Right atrium auricular region (tissue), 2 donors: Measurements from ENCODE around the gene CA5A. TPM values are rescaled to one million over a fixed set of nuclear protein-coding genes. Genes with fewer than 3 reads are reported as not detected.
A peak's percentile ranks its signal among the peaks of the same experiment; 100 is the strongest.

Experiments
- DNase-seq: peaks from one replicate; pipeline ENCODE4 v3.0.0-alpha.2; 2019; ENCODE audit warnings: low spot score
- H3K27ac ChIP-seq, 2 donors: fragments of 200-600 bp; sonication (generic); 1 replicate in 1 of 2; 2 replicates in 1 of 2; pipeline ENCODE4 v1.5.1; 2016 to 2019
- H3K27me3 ChIP-seq, 2 donors: fragments of 200-600 bp; sonication (generic); one replicate each; pipeline versions ENCODE4 v1.5.1 to v1.6.0; 2017 to 2019
- H3K36me3 ChIP-seq: fragments of 200-600 bp; sonication (generic); one replicate; pipeline ENCODE4 v1.5.1; 2016
- H3K4me1 ChIP-seq, 2 donors: fragments of 200-600 bp; sonication (generic); one replicate each; pipeline versions ENCODE4 v1.5.1 to v1.6.0; 2017 to 2019
- H3K4me3 ChIP-seq, 2 donors: fragments of 200-600 bp; sonication (generic); 1 replicate in 1 of 2; 2 replicates in 1 of 2; pipeline ENCODE4 v1.5.1; 2017 to 2019; ENCODE audit warnings: mild to moderate bottlenecking in 1 of 2, moderate library complexity in 1 of 2
- H3K9me3 ChIP-seq, 2 donors: fragments of 200-600 bp; sonication (generic); one replicate each; pipeline ENCODE4 v1.5.1; 2019
- total RNA-seq, 2 donors: library from RNA; depleted of rRNA; stranded (reverse); fragments of >200 nt; gene quantifications; one replicate each; pipeline ENCODE4 v1.1.0, GENCODE V29; 2016
- TF ChIP-seq, protein P1 (sequence below), 2 donors: fragments of 200-600 bp; sonication (generic); IDR thresholded peaks; one replicate each; pipeline ENCODE4 v1.5.1; 2019; ENCODE audit warnings: antibody characterized with exemption in 2 of 2

The CA5A gene
- total RNA-seq, 2 donors from 2014 or later: not detected

DNA sequence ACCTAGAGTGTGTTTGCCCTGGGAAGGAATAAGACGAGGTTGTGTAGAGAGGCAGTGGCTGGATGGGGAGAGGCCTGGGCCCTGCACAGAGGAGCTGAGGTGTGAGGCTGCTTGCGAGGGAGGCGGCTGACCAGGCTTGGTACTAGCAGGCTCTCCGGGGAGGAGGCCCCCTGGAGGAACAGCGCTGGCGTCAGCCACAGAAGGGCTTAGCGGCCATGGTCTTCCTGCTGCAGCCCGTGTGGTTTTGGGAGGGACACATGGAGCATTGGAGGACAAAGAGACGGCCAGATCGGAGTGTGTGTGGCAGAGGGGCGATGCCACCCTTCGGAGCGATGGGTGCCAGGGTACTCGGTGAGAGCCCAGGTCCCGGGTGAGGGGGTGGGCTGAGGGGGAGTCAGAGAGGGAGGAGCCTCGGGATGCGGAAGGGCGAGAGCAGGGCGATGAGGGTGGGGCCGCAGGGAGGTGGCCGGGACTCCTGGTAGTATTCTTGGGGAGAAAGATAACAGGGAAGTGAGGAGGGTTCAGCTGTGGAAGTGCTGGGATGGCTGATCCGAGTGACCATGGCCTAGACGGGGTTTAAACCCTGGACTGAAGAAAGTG, 23.2 kb upstream of the CA5A start:
- DNase-seq: no peak
- H3K4me3 ChIP-seq: no peak overlapping the region
- no peaks in the 10 kb centered on the region for H3K27me3 ChIP-seq
- TF ChIP-seq, protein P1, sequence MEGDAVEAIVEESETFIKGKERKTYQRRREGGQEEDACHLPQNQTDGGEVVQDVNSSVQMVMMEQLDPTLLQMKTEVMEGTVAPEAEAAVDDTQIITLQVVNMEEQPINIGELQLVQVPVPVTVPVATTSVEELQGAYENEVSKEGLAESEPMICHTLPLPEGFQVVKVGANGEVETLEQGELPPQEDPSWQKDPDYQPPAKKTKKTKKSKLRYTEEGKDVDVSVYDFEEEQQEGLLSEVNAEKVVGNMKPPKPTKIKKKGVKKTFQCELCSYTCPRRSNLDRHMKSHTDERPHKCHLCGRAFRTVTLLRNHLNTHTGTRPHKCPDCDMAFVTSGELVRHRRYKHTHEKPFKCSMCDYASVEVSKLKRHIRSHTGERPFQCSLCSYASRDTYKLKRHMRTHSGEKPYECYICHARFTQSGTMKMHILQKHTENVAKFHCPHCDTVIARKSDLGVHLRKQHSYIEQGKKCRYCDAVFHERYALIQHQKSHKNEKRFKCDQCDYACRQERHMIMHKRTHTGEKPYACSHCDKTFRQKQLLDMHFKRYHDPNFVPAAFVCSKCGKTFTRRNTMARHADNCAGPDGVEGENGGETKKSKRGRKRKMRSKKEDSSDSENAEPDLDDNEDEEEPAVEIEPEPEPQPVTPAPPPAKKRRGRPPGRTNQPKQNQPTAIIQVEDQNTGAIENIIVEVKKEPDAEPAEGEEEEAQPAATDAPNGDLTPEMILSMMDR (IDR thresholded peaks at IDR 0.05): no peak
- H3K36me3 ChIP-seq: no peaks in the 10 kb centered on the region
- no peak overlapping the region for H3K27ac ChIP-seq
- H3K4me1 ChIP-seq: peaks cover 0 to 48% of the 10 kb centered on the region in 2 donors
- H3K9me3 ChIP-seq: no peaks in the 10 kb centered on the region

DNA sequence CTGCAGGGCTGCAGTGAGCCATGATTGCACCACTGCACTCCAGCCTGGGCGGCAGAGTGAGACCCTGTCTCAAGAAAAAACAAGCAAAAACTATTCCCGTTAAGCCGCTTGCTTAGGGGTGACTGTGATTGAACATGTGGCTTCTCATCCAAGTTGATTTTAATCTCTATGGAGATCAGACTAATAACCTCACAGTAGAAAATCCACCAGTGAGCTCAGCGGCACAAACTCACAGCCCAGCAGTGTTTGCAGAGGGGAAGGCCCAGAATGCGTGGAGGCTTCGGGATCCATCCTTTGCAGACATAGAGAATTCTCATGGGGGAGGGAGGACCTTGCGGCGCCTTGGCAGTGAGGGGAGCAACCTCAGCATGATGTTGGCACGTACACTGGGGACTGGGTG, 22.3 kb upstream of the CA5A start:
- Histone ChIP-seq H3K4me3 (no peak overlapping the region), H3K27me3 (no peaks in the 10 kb centered on the region), H3K27ac (no peak overlapping the region), H3K36me3 (no peaks in the 10 kb centered on the region), H3K9me3 (no peaks in the 10 kb centered on the region), H3K4me1 (peaks cover 0 to 48% of the 10 kb centered on the region in 2 donors)
- no peak for DNase-seq
- TF ChIP-seq, protein P1 (IDR thresholded peaks at IDR 0.05): no peak

DNA sequence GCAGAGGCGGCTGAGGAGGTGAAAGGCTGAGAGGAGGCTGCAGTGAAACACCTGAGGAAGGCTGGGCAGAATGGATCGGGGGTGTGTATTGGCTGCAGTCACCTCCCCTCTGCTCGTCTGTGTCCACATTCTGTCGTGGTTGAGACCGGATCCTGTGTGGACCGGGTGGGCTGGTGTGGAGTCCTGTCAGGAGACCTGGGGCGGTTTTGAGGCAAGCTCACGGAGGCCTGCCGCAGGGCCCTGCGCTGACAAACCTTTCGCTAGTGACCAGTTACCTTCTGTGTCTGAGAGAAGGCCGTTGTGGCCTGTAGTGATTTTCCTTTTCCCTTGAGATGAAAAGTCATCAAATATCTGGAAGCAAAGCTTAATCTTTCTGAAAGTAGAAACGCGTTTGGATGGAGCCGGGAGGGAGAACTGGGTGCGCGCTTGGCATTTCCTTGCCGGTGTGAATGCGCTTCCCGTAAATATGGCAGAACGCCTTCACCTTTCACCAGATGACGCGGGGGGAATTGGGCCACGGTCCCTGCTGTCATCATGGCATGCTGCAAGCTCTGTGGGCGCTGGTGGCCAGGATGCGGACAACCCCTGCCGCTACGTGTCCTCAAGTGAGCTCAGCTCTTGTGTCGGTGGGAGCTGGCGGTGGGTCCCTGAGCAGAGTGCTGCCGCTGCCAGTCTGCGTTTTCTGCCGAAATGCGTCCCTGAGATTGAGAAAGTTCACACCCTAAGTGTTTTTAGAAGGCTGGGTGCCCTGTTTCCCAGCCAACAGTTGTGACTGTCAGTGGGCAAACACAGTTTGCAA, 21.2 kb upstream of the CA5A start:
- Histone ChIP-seq H3K9me3 (no peaks in the 10 kb centered on the region), H3K27me3 (no peaks in the 10 kb centered on the region), H3K4me1 (peaks cover 0 to 53% of the 10 kb centered on the region in 2 donors), H3K27ac (peak overlapping the region in 1 of 2 donors; percentile 95), H3K36me3 (no peaks in the 10 kb centered on the region), H3K4me3 (no peak overlapping the region)
- TF ChIP-seq, protein P1 (IDR thresholded peaks at IDR 0.05): no peak
- DNase-seq: no peak

DNA sequence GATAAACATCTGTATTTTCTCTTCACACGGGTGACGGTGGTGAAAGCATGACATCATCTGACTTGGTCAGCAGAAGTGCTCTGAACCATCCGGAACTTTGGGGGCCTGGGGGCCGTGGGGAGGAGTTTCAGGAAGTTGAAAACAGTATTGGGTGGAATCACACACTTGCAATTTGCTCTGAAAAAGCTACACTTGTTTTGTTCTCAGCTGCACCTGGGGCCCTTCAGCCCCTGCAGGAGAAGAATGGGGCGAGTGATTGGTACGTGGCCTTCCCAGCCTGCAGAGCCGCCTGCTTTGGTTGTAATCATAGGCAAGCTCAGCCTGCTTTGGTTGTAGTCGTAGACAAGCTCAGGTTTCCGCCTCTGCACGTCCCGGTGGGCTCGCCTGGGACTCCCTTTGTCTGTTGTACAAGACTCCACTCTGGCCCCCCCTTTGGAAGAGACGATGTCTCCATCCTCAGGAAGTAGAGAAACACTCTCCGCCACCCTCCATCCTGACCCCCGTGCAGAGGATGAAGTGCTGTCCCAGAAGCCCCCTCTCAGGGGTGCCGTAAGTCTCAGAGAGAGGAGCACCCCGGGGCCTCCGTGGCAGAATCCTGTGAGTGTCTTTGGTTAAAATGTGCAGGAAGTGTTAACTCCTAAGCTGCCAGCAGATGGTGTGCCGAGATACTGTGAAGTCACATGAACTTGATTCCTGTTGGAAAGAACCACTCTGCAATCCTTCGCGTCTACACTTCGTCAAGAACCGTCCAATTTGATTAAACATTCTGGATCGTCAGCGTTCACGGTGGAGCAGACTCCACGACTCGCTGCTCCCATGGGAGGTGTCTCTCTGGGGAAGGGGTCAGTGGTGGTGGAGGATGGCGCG, 20.3 kb upstream of the CA5A start:
- Histone ChIP-seq H3K4me3 (peak overlapping the region in 1 of 2 donors; percentile 16), H3K9me3 (no peaks in the 10 kb centered on the region), H3K4me1 (peaks cover 0 to 59% of the 10 kb centered on the region in 2 donors), H3K27ac (peak overlapping the region; percentile 16 to 95), H3K27me3 (no peaks in the 10 kb centered on the region), H3K36me3 (no peaks in the 10 kb centered on the region)
- peak; percentile 75 for DNase-seq
- TF ChIP-seq, protein P1 (IDR thresholded peaks at IDR 0.05): no peak

DNA sequence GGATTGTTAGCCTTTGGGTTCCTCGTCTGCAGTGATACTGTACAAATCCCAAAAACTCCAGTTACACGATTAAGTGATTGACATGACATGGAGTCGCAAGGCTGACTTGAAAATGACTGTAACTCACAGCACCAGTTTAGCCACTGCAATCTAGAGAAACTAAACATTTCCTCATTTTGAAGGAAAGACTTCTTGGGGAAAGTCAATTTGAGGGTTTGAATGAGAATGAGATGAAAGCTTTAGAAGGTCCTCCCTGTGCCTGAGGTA, 19.7 kb upstream of the CA5A start:
- DNase-seq: no peak
- Histone ChIP-seq H3K9me3 (no peaks in the 10 kb centered on the region), H3K4me3 (no peak overlapping the region), H3K27me3 (no peaks in the 10 kb centered on the region), H3K27ac (peak overlapping the region; percentile 16 to 95), H3K4me1 (peaks cover 0 to 59% of the 10 kb centered on the region in 2 donors), H3K36me3 (no peaks in the 10 kb centered on the region)
- TF ChIP-seq, protein P1 (IDR thresholded peaks at IDR 0.05): no peak
